Tibial artery (tissue), 4 donors: ENCODE data around the gene PLBD1.

ENCODE experiments used
- DNase-seq, 2 donors: peaks; one replicate each; pipeline ENCODE4 v3.0.0-alpha.2; 2019
- H3K27ac ChIP-seq, 2 donors: fragments of 200-600 bp; sonication (generic) in 1 of 2; 1 replicate in 1 of 2; 2 replicates in 1 of 2; pipeline ENCODE4 v1.5.1; 2018 to 2019; ENCODE audit warnings: mild to moderate bottlenecking in 1 of 2
- H3K27me3 ChIP-seq, 2 donors: fragments of 200-600 bp; sonication (generic) in 1 of 2; one replicate each; pipeline versions ENCODE4 v1.5.1 to v1.6.0; 2016 to 2019
- H3K36me3 ChIP-seq, 3 donors: fragments of 200-600 bp; sonication (generic) in 2 of 3; one replicate each; pipeline ENCODE4 v1.5.1; 2016 to 2019; ENCODE audit warnings: mild to moderate bottlenecking in 2 of 3
- H3K4me1 ChIP-seq, 4 donors: fragments of 200-600 bp; sonication (generic) in 2 of 4; 1 replicate in 3 of 4; 2 replicates in 1 of 4; pipeline ENCODE4 v1.5.1; 2016 to 2019
- H3K4me3 ChIP-seq, 2 donors: fragments of 200-600 bp; sonication (generic) in 1 of 2; 1 replicate in 1 of 2; 2 replicates in 1 of 2; pipeline ENCODE4 v1.5.1; 2018 to 2019; ENCODE audit warnings: mild to moderate bottlenecking in 2 of 2
- H3K9me3 ChIP-seq, 3 donors: fragments of 200-600 bp; sonication (generic) in 1 of 3; one replicate each; pipeline ENCODE4 v1.5.1; 2016 to 2019
- intact Hi-C: fragments of 100-400 bp; cut with DNase I; formaldehyde crosslinking; loops from one replicate; pipeline ENCODE4 v1.15.0; 2023; ENCODE audit warnings: low total_unique reads
- TF ChIP-seq, protein P1 (sequence below), 2 experiments: fragments of 200-600 bp in 1 of 2; fragments of 450-650 bp in 1 of 2; IDR thresholded peaks; one replicate each; pipeline ENCODE4 v1.5.1; 2017 to 2019; ENCODE audit warnings: antibody characterized with exemption in 2 of 2, mild to moderate bottlenecking in 1 of 2, moderate library complexity in 1 of 2

PLBD1 gene

GRCh38 chr12:14591719-14592118 lies 24.0 kb upstream of the PLBD1 start:
- Histone ChIP-seq H3K4me3 (no peak overlapping the region), H3K36me3 (no peaks in the 10 kb centered on the region), H3K27ac (no peak overlapping the region), H3K4me1 (no peaks in the 10 kb centered on the region), H3K9me3 (peaks cover 0 to 4% (median 0%) of the 10 kb centered on the region in 3 donors), H3K27me3 (no peaks in the 10 kb centered on the region)
- no peak for DNase-seq
- TF ChIP-seq, protein P1, sequence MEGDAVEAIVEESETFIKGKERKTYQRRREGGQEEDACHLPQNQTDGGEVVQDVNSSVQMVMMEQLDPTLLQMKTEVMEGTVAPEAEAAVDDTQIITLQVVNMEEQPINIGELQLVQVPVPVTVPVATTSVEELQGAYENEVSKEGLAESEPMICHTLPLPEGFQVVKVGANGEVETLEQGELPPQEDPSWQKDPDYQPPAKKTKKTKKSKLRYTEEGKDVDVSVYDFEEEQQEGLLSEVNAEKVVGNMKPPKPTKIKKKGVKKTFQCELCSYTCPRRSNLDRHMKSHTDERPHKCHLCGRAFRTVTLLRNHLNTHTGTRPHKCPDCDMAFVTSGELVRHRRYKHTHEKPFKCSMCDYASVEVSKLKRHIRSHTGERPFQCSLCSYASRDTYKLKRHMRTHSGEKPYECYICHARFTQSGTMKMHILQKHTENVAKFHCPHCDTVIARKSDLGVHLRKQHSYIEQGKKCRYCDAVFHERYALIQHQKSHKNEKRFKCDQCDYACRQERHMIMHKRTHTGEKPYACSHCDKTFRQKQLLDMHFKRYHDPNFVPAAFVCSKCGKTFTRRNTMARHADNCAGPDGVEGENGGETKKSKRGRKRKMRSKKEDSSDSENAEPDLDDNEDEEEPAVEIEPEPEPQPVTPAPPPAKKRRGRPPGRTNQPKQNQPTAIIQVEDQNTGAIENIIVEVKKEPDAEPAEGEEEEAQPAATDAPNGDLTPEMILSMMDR (IDR thresholded peaks at IDR 0.05) = no peak
- intact Hi-C loops = no loop called here

- no peak overlapping the region for H3K27ac ChIP-seq
- intact Hi-C loops = no loop called here
- no peaks in the 10 kb centered on the region for H3K4me1 ChIP-seq
- H3K27me3 ChIP-seq = no peaks in the 10 kb centered on the region
- H3K36me3 ChIP-seq = no peaks in the 10 kb centered on the region
- H3K9me3 ChIP-seq = peaks cover 0 to 4% (median 0%) of the 10 kb centered on the region in 3 donors
- no peak for DNase-seq
- no peak overlapping the region for H3K4me3 ChIP-seq
- TF ChIP-seq, protein P1 (IDR thresholded peaks at IDR 0.05) = no peak
Measured at GRCh38 chr12:14589169-14590004, 21.7 kb upstream of the PLBD1 start.

DNA sequence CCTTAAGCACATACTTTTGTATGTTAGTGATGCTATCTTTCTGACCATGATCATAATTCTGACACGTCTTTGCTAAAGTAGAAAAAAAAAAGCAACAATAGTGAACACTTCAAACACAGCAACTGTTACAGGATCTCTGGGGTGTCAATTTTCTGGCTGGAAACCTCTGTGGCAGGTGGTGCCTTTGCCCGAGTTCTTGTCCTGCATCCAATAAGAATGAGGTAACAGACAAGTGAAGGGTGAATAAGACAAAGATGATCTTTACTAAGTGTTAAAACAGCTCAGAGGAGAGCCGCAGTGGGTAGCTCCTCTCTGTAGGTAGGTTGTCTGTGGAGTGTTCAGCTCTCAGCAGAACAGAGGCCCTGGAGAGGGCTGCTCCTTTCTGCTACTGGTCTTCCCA lies 20.9 kb upstream of the PLBD1 start:
- no peak for DNase-seq
- H3K4me3 ChIP-seq = no peak overlapping the region
- H3K4me1 ChIP-seq = no peaks in the 10 kb centered on the region
- TF ChIP-seq, protein P1 (IDR thresholded peaks at IDR 0.05) = no peak
- H3K9me3 ChIP-seq = no peaks in the 10 kb centered on the region
- intact Hi-C loops = no loop called here
- H3K36me3 ChIP-seq = no peaks in the 10 kb centered on the region
- no peaks in the 10 kb centered on the region for H3K27me3 ChIP-seq
- H3K27ac ChIP-seq = no peak overlapping the region

DNA sequence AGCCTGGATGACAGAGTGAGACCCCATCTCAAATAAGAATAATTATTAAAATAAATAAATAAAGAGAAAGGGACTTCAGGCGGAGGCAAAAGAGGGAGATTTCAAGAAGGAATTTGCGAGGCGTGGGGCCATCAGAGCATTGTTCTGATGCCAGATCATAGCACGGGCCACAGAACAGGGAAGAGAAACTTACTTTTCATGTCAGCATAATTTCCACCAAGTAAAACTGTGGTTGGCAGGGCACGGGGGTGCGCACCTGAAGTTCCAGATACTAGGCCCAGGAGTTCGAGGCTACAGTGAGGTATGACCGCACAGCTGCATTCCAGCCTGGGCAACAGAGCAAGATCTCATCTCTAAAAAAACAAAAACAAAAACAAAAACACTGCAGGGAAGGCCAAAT lies 11.0 kb upstream of the PLBD1 start:
- no peaks in the 10 kb centered on the region for H3K4me1 ChIP-seq
- H3K27ac ChIP-seq = no peak overlapping the region
- H3K27me3 ChIP-seq = no peaks in the 10 kb centered on the region
- TF ChIP-seq, protein P1 (IDR thresholded peaks at IDR 0.05) = no peak
- no peaks in the 10 kb centered on the region for H3K36me3 ChIP-seq
- H3K9me3 ChIP-seq = no peaks in the 10 kb centered on the region
- DNase-seq = no peak
- intact Hi-C loops = no loop called here
- no peak overlapping the region for H3K4me3 ChIP-seq

- H3K36me3 ChIP-seq = no peaks in the 10 kb centered on the region
Measured at GRCh38 chr12:14577344-14577743, 9.7 kb upstream of the PLBD1 start.

More at GRCh38 chr12:14577344-14577743, 9.7 kb upstream of the PLBD1 start:
- no peaks in the 10 kb centered on the region for H3K27me3 ChIP-seq
- H3K4me1 ChIP-seq = no peaks in the 10 kb centered on the region
- H3K4me3 ChIP-seq = no peak overlapping the region
- no peaks in the 10 kb centered on the region for H3K9me3 ChIP-seq
- no peak for DNase-seq
- no peak overlapping the region for H3K27ac ChIP-seq
- intact Hi-C loops = no loop called here
- TF ChIP-seq, protein P1 (IDR thresholded peaks at IDR 0.05) = no peak
